Hypothalamus (tissue), 51 donors: ENCODE measurements around the gene FAM170B.
A peak's percentile ranks its signal among the peaks of the same experiment; 100 is the strongest.

Experiments
- DNase-seq, 51 donors: peaks; one replicate each; lab custom pipeline; 2025; lab: John Stamatoyannopoulos, UW

The FAM170B gene

DNA sequence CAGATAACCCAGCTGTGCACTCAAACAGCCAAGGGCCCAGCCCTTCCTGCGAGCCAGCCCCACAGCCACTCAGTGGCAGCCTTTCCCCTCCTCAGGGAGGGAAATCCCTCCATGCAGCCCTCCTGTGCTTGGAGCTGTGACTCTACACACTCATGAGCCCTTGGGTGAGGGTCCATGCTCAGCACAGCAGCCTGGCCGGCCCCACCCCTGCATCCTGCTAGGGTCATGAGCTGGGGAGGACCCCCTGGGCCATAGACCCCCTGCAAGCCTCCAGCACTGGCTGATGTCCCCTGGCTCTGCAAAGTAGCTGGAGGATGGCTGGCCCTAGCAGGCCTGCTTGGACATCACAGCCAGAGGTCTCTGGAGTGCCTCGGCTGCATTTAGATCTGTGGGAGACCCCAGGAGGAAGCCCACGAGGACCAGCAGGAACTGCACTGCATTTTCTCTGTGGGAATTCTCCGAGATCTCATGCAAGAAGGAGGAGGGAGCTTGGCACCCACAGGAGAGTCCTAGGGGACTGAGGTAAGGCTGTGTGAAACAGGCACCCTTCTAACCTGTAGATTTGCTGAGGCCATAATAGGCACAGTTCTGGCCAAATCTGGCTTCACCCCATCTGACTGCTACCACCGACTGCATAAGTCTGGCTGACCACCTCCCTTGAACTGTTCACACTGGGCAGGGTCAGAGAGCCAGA is 37.0 kb upstream of the FAM170B start:
- DNase-seq, result no peak

DNA sequence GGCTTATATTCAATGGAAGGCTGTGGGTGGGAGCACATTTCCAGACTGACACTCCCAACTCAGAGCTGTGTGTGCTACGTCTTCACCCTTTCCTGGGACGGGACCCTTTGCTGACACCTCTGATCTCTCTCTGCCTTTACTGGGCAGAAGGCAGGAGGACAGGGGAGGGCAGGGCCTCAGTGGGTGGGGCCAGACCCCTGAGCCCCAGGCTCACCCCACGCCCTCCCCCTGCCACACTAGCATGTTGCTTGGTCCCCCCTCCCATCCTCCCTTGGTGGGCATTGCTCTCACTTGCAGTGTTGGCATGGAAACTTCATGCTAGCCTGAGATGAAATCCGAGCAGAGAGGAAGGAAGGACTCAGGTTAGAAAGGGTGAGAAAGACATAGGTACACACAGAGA is 36.0 kb upstream of the FAM170B start:
- no peak for DNase-seq

DNA sequence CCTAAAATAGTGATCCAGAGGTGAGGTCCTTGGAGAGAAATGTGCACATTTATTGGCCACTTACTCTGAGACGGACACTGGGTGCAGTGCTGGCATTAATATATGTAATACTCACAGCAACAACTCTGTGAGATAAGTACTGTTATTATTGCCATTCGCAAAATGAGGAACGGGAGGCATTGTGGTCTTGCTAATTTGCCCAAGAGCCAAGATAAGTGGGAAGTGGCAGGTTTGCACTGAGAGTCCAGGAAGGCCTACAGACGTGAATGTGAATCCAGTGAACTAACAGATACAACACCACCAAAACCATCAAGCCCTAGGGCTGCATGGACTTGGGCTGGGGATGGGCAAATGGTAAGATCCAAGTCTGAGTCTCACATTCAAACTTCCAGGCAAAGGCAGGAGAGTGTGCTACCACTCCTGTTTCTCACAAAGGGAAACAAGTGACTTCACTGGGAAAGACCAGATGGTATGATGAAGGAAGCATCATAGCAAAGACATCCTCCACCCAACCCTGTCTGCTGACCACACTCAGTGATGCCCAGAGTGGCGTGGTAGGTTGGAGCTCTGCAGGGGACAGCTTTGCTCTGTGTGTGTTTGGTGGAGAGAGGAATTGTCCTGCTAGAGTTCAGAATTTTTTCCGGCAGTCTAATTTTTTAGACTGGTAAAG is 35.1 kb upstream of the FAM170B start:
- DNase-seq, result no peak

DNA sequence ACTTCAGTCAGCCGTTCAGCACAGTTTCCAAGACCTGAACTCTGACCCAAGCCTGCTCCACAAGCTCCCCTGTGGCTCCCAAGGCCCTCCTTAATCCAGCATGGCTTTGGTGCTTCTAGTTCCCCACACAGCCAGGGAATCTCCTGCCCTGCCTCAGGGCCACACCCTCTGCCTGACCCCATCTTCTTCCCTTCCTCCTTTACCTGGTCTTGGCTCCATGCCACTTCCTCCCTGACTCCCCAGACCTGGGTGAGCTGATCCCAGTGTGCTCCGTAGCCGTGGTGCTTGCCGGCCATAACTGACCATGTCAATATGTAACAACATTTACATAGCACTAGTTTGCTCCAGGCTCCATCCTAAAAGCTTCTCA is 34.3 kb upstream of the FAM170B start:
- DNase-seq, result no peak

GRCh38 chr10:49167425-49168170 is 33.8 kb upstream of the FAM170B start:
- DNase-seq, result no peak

GRCh38 chr10:49166484-49167400 is 32.9 kb upstream of the FAM170B start:
- DNase-seq, result no peak

- no peak for DNase-seq
Measured at GRCh38 chr10:49165821-49166483, 32.1 kb upstream of the FAM170B start.

DNA sequence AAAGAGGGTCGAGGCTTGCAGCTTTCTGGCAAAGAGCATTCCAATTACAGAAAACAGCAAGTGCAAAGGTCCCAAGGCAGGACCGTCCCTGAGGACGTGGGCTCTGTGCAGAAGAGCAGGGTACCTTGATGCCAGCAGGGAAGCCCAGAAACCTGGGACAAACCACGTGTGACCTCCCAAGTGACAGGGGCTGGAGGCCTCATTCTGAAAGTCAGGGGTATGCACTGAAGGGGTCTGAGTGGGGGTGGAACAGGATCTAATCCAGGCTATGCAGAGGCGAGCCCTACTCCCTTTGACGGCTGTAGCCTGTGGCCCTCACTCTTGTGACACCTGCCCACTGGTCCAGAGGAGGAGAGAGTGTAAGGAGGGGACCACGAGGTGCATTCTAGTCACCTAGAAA is 31.4 kb upstream of the FAM170B start:
- no peak for DNase-seq

GRCh38 chr10:49164559-49165188 is 30.9 kb upstream of the FAM170B start:
- peak in 10 of 51 donors; percentile 5 to 44 (median 16) for DNase-seq

DNA sequence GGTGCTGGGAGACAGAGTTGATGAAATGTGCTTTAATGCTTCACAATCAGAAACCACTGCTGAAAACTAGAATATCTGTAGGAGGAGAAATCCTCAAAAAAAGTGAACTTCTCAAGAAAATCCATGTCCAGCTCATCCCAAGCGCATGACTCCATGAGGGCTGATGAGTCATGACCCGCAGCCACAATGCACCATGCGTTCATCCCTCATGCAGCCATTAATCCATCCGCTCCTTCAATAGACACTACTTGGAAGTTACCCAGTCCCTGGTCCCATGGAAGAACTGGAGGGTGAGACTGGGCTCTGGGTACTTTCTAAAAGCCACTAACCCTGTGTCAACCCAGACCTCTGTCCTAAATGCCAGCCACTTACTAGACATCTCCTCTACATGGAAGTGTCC is 29.9 kb upstream of the FAM170B start:
- DNase-seq, result no peak

- no peak for DNase-seq
Measured at GRCh38 chr10:49162761-49163310, 29.0 kb upstream of the FAM170B start.

DNA sequence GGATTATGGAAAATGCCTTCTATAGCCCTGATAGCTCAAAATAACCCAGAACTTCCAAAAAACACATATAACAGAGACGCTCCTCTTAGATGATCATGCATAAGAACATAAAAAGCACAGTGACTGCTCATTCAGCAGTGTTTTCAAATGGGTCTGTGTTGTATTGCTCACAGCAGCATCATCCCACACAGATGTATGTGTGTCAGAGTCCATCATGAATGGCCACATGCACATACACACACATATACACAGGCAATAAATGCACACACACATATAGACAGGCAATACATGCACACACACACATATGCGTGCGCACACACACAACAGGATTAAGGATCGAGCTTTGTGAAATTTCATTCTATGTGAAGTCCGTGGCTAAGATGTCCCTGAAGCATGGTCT is 28.2 kb upstream of the FAM170B start:
- DNase-seq, result no peak

DNA sequence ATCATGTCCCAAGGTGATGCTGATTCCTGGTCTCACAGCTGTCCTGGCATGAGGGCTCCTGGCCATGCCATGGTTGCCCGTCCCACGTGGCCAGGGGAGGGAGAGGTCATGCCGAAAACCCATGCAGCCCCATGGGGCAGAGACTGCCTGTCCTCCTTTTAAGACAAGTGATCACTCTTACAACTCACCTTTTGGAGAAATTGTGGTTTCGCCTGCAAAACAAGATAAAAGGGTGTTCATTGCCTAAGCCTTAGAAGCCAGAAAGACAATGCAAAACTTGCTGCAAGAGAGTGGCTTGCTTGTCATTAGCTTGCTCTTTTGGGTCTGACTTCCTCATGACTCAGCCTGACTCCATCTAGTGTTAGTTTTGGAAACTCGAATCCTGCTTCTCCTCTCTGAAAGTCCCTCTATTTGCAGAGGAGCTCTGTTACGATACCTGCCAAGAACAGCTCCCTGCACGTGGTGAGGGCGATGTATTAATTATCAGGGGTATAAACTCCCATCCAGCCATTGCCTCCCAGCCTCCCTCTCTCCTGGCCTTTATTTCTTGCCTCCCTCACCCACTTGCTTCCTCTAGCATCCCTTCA is 27.7 kb upstream of the FAM170B start:
- DNase-seq, result peak in 2 of 51 donors; percentile 9 to 20

GRCh38 chr10:49160814-49161213 is 27.0 kb upstream of the FAM170B start:
- DNase-seq, result no peak

DNA sequence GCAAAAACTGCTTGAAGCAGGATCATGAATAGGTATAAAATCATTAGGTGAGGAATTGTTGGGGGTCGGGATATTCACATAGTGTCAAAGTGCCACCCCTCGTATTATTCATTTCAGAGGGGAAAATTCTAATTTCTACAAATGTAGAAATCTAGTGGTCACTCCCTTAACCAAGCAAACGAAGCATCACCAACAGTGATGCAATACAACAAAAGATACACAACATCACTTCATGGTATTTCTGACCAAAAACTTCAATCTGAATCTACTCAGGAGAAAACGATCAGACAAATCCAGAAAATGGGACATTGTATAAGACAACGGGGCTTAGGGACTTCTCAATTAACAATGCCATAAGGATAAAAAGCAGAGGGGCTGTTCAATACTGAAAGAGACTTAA is 26.3 kb upstream of the FAM170B start:
- DNase-seq, result no peak

- no peak for DNase-seq
Measured at GRCh38 chr10:49158915-49159314, 25.1 kb upstream of the FAM170B start.

DNA sequence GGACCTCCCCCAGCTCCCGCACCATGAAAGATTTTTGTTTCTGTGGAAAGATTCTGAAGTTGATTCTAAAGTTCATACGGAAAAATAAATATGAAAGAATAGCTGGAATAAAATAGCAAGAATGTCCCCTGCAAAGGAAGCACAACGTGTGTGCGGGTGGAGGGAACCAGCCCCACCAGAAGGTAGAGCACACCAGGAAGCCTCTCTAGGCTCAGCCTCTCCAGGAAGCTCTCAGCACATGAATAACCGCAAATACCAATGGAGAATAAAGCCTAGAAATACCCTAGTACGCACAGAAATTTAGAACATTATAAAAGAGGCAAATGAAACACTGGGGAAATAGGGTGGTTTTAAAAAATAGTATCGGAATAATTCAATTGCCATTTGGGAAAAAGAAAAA is 24.6 kb upstream of the FAM170B start:
- DNase-seq, result no peak

- DNase-seq, result no peak
Measured at GRCh38 chr10:49157229-49157628, 23.4 kb upstream of the FAM170B start.

GRCh38 chr10:49154641-49155040 is 20.8 kb upstream of the FAM170B start:
- no peak for DNase-seq
